ENCODE data around the gene NAB1.
"Not testable (repeated sequence)": the region's sequence is repeated elsewhere in the genome, so short reads cannot be mapped to it uniquely, and the experiment has no call there.

NAB1 gene

GRCh38 chr2:190649035-190649797 lies at the start of gene NAB1:
Gene NAB1 (plus strand): TSS chr2:190649083. CDS start chr2:190659177, 10,094 bp downstream.
- DNase-seq (ENCODE audit: low read depth, low spot score): peak; percentile 51

DNA sequence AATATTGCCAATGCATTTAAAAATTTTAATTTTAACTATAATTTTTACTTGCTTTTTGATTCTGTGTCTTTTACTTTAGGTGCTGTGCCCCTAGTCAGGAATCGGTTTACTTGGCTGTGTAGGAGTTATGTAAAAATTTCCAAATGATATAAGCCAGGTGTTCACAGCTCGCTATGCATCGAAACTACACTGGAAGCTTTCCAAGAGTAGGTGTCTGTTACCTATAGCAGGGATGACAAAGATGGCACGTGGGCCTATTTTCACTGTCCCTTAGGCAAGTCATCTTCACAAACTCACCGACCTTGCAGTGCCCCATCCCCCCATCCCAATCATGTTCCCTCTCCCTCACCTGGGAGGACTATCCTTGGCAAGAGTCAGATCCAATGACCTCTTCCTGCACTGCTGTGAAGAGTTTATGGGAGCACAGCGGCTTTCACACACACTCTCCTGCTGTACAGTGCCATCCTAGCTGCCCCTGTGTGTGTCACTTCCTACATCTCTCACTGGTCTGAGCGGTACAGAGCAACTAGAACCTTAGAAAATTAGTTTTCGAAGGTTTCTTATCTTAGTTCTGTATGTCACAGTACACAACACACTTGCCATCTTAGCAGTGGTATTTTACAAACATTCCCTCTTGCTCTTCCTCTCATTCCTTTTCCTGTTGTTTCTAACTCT lies 49.2 kb upstream of the NAB1 start:
- DNase-seq (ENCODE audit: low read depth, low spot score): no peak

GRCh38 chr2:190600293-190601103 lies 48.4 kb upstream of the NAB1 start:
- no peak for DNase-seq (ENCODE audit: low read depth, low spot score)

DNA sequence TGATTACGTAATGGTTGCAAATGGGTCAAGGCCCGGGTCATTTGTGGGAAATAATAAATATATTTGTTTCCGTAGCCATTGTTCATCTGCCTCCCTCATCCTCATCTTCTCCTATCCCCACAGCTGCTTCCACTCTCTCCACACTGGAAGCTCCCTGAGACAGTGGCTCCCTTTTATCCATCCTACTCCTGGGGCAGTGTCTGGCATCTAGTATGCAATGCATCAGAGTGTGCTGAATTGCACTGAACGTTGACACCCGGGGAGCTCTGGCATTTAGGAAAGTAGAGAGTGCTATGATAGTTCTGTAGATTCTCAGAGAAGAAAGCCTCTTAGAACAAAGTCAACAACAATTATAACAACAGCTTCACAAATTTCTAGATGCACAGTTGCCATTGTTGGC lies 45.5 kb upstream of the NAB1 start:
- no peak for DNase-seq (ENCODE audit: low read depth, low spot score)

DNA sequence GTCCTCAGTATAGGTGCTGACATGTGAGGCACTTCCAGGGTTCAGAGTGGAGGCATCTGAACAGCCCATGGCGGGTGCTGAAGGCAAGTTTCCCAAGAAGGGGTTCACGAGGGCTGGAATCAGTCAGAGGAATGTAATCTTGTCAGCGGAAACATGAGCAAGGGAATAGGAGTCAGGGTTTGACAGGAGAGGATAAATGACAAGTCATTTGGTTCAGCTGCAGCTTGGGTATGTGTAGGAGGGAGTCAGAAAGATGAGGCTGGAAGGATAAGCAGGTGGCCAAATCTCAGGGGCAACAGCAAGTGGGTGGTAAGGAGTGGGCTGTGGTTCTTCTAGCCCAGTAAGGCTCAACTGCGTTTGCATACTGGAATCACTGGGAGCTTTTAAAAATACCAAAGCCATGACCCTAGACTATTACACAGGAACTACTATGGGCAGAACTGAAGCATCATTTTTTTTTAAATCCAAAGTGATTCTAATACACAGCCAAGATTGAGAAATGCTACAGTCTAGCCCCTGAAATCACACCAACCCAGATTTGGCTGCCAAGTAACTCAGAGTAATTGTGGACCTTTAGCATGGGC lies 41.8 kb upstream of the NAB1 start:
- no peak for DNase-seq (ENCODE audit: low read depth, low spot score)

GRCh38 chr2:190607657-190608357 lies 41.1 kb upstream of the NAB1 start:
- DNase-seq (ENCODE audit: low read depth, low spot score): no peak

DNA sequence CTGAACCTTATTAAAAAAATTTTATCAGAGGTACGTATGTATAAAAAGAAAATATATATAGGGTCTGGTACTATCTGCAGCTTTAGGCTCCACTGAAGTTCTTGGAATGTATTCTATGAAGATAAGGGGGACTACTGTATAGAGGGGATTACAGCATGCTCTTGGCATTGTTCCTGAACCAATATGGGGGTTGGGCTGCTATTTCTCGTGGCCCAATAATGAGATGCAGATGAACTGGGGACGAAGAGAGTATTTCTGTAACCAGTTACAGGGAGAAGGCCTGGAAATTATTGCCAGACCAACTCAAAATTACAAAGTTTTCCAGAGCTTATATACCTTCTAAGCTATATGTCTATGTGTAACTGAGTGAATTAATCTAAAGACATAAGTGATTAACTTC lies 40.0 kb upstream of the NAB1 start:
- not testable (repeated sequence) for DNase-seq (ENCODE audit: low read depth, low spot score)

- DNase-seq (ENCODE audit: low read depth, low spot score): not testable (repeated sequence)
Observed at GRCh38 chr2:190609397-190609796, 39.5 kb upstream of the NAB1 start.

DNA sequence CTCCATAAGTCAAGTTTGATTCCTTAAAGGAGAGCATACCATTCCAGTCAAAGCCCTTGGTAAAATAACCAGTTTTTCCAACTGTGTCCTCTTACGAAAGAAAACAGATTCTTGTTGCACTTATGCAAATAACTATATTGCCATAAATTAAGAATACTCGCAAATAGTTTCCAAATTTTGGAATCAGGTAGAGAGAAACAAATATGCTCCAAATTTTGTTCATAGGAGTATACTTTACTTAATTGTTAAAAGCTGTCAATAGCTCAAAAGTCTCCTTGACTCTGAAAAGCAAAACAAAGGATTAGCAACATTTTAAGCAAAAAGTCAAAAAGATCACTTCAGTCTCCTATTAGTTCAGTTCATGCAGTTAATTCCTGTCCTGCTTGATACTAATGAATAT lies 38.4 kb upstream of the NAB1 start:
- DNase-seq (ENCODE audit: low read depth, low spot score): not testable (repeated sequence)

GRCh38 chr2:190615555-190616200 lies 33.2 kb upstream of the NAB1 start:
- DNase-seq (ENCODE audit: low read depth, low spot score): peak; percentile 44

DNA sequence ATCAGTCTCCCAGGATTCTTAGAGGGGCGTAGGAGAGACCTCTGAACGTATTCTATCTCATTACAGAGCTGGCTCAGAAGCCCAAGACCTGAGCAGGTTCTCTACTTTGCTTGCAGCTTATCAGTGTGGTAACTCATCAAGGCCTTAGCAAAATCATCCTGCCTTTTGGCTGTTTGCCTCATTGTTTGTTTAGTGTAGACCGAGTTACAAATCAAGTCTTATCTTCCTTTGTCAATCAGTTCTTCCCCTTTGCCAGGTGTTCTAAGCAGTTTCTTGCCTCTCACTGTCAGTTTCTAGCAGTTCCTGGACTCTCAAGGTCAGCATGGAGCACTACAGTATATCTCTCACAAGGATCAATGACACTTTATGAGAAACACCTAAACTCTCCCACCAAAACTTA lies 30.9 kb upstream of the NAB1 start:
- DNase-seq (ENCODE audit: low read depth, low spot score): no peak

DNA sequence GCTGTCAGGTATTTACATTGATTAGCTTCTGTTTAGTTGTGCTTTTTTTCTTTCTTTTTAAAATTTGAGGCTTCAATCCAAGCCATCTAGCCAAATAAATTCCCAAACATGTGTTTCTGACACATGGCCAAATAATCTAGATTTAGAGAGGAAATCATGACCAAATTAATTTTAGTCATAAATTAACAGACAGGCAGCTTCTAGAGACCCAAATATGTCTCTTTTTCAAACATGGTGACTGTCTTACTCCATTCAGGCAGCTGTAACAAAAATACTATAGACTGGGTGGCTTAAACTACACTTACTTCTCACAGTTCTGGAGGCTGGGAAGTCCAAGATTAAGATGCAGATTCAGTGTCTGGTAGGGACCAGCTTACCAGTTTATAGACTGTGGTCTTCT lies 23.2 kb upstream of the NAB1 start:
- no peak for DNase-seq (ENCODE audit: low read depth, low spot score)

DNA sequence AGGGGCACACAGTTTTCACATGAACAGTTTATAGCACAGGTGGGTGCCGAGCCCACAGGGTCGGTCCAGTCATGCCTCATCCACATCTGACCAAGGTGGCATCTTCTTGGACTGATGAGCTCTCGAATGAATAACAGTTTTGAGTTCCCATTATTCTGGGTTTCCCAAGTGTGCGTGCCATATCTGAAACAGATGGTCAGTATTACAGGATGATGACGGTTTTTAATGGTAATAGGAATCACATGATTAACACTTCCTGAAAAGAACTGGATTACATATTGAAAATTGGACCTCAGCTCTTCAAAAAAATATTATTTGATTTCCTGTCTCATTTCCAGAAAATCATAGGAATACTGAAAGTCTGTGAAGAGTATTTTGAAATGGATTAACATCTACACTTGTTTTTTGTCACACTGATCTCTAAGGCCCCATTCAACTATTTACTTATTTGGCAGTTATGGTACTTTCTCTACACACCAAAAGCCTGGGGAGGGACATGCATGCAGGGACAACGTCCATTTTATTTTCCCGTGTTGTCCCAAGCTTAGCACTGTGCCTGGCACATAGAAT lies 22.2 kb upstream of the NAB1 start:
- DNase-seq (ENCODE audit: low read depth, low spot score): no peak

- peak; percentile 27 for DNase-seq (ENCODE audit: low read depth, low spot score)
Observed at GRCh38 chr2:190627448-190628412, 21.2 kb upstream of the NAB1 start.

DNA sequence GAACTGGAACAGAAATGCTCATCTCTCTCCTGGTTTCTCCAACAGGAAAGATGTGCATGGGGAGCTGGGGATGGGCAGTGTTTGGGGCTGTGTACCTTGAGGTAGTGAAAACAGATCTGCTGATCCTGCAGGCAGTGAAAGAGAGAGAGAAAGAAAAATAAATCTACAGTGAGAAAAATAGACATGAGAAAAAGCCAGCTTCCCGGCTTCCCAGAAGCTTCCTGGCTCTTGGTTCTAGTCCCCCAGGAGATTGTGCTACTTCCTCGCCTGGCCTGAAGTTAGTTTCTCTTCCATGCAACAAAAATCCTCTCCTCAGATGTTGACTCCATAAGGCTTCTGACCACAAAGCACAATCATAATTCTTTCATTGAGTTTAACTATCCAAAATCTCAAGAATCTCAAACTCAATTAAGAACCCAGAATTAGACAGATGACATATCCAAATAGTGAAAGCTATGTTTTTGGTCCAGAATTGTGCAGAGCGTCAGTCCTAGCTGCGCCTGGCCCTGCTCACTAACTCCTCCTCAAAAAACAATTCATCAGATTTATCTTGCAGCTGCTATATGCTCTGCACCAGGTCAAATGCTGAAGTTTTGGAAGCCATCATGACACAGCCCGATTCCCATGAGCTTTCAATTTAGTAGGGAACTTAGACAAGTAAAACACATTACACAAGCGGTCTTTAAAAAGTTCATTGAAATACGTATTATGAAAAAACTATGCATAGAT lies 20.1 kb upstream of the NAB1 start:
- DNase-seq (ENCODE audit: low read depth, low spot score): no peak

- DNase-seq (ENCODE audit: low read depth, low spot score): no peak
Observed at GRCh38 chr2:190634381-190634780, 14.5 kb upstream of the NAB1 start.

DNA sequence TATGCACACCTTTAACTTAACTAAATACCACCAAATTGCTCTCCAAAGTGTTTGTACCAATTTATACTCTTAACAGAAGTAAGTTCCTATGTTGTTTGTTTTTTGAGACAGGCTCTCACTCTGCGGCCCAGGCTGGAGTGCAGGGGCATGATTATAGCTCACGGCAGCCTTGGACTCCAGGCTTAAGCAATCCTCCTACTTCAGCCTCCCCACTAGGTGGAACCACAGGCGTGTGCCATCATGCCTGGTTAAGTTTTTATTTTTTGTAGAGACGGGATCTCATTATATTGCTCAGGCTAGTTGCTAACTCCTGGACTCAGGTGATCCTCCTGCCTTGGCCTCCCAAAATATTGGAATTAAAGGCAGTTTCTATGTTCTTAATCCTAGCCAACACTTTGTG lies 13.1 kb upstream of the NAB1 start:
- DNase-seq (ENCODE audit: low read depth, low spot score): no peak

DNA sequence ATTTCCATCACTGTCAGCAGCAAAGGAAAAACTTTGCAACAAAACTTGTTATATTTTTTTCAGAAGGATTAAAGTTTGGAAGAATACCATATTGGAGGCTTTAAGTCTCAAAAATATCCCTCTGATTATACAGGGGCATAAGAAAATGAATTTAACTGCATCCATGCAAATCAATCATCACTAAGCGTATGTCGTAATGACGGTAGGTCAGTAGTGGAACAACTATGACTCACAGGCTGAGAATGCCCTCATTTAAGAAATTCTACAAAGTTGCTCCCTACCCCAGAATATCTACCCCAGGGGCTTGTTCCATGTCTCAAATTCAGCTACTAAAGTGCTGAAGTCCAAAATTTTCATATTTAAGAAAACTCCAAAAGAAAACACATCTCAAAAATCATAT lies 12.5 kb upstream of the NAB1 start:
- no peak for DNase-seq (ENCODE audit: low read depth, low spot score)

DNA sequence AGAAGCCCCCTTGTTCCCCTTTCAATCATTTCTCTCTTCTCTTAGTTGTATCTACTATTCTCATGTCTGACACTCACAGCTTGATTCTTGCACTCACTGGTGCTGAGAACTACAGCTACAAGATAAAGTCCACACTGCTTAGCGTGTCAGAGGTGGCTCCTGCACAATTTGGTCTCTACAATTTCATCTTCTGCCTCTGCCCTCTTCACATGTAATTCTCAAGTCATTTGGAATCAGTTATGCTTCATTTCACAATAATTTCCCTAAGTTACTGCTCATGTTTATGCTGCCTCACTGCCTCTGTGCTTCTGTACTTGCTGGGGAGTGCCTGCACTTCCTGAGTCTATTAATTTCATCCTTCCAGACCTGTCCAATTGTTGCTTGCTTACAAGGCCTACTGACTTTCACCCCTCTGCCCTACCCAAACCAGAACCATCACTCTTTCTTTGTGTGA lies 11.6 kb upstream of the NAB1 start:
- DNase-seq (ENCODE audit: low read depth, low spot score): no peak

Data from ELF-1 (cell line).